Suprapubic skin (tissue), 3 donors: ENCODE measurements around the gene JADE2.

Experiments
- CTCF ChIP-seq, 2 donors: fragments of 200-600 bp in 1 of 2; fragments of 450-650 bp in 1 of 2; sonication (generic) in 1 of 2; IDR thresholded peaks; one replicate each; pipeline ENCODE4 v1.5.1; 2016 to 2019; ENCODE audit warnings: antibody characterized with exemption in 2 of 2, mild to moderate bottlenecking in 1 of 2, moderate library complexity in 1 of 2
- POLR2A ChIP-seq, 2 donors: fragments of 450-650 bp; IDR thresholded peaks; one replicate each; pipeline ENCODE4 v1.6.1; 2017; ENCODE audit warnings: antibody characterized with exemption in 2 of 2, mild to moderate bottlenecking in 2 of 2, moderate library complexity in 2 of 2

- TF ChIP-seq CTCF (IDR thresholded peaks at IDR 0.05) (no peak), POLR2A (IDR thresholded peaks at IDR 0.05) (no peak)
These were observed 68.9 kb downstream of the JADE2 start for GRCh38 chr5:134594336-134594735.
